Mesendoderm (in vitro differentiated cells): ENCODE data around the gene ARHGAP9.

ENCODE experiments used
- DNase-seq: peaks from one replicate; pipeline ENCODE4 v3.0.0; 2013
- H2AK5ac ChIP-seq: 2 replicates; pipeline ENCODE4 v1.6.1; 2013; ENCODE audit warnings: low read length, inconsistent platforms
- H2BK120ac ChIP-seq: 2 replicates; pipeline ENCODE4 v1.6.1; 2013; ENCODE audit warnings: low read depth, mild to moderate bottlenecking, low read length, moderate library complexity, mixed read lengths
- H2BK15ac ChIP-seq: replicated peaks from 2 replicates; pipeline ENCODE4 v1.6.1; 2013; ENCODE audit warnings: low read depth, mild to moderate bottlenecking, moderate library complexity
- H2BK5ac ChIP-seq: 2 replicates; pipeline ENCODE4 v1.6.1; 2013; ENCODE audit warnings: low read length, inconsistent platforms
- H3K18ac ChIP-seq: 2 replicates; pipeline ENCODE4 v1.6.1; 2013; ENCODE audit warnings: mild to moderate bottlenecking, low read length, mixed read lengths
- H3K23ac ChIP-seq: one replicate; pipeline ENCODE4 v1.6.1; 2013; ENCODE audit warnings: low read length
- H3K27ac ChIP-seq: 2 replicates; pipeline ENCODE4 v1.5.1; 2013; ENCODE audit warnings: low read depth, mild to moderate bottlenecking, inconsistent platforms, low read length, moderate library complexity
- H3K27me3 ChIP-seq: 2 replicates; pipeline ENCODE4 v1.6.1; 2013; ENCODE audit warnings: low read length, control low read depth, mild to moderate bottlenecking, inconsistent platforms; ENCODE audit not compliant: insufficient read depth, poor library complexity
- H3K36me3 ChIP-seq: 2 replicates; pipeline ENCODE4 v1.6.1; 2013; ENCODE audit warnings: low read length, inconsistent platforms; ENCODE audit not compliant: control insufficient read depth, insufficient read depth
- H3K4ac ChIP-seq: one replicate; pipeline ENCODE4 v1.6.1; 2013; ENCODE audit warnings: low read depth, mild to moderate bottlenecking, low read length, moderate library complexity
- H3K4me1 ChIP-seq: 2 replicates; pipeline ENCODE4 v1.6.1; 2013; ENCODE audit warnings: low read depth, low read length, inconsistent platforms; ENCODE audit not compliant: control insufficient read depth
- H3K4me2 ChIP-seq: 2 replicates; pipeline ENCODE4 v1.6.1; 2013; ENCODE audit warnings: low read length
- H3K4me3 ChIP-seq: 2 replicates; pipeline ENCODE4 v1.5.1; 2013; ENCODE audit warnings: mild to moderate bottlenecking, low read length
- H3K56ac ChIP-seq: one replicate; pipeline ENCODE4 v1.6.1; 2013; ENCODE audit warnings: low read length
- H3K79me1 ChIP-seq: 2 replicates; pipeline ENCODE4 v1.6.1; 2013; ENCODE audit warnings: low read length, inconsistent platforms
- H3K79me2 ChIP-seq: 2 replicates; pipeline ENCODE4 v1.6.1; 2013; ENCODE audit warnings: mild to moderate bottlenecking, low read length; ENCODE audit not compliant: control insufficient read depth, insufficient read depth
- H3K9ac ChIP-seq: 2 replicates; pipeline ENCODE4 v1.6.1; 2013; ENCODE audit warnings: low read length, inconsistent platforms
- H4K5ac ChIP-seq: one replicate; pipeline ENCODE4 v1.6.1; 2013; ENCODE audit warnings: low read length
- H4K8ac ChIP-seq: one replicate; pipeline ENCODE4 v1.6.1; 2013; ENCODE audit warnings: low read depth, mild to moderate bottlenecking, control low read depth, low read length, moderate library complexity
- WGBS: extraction: QIAGEN DNeasy Blood & Tissue Kit; methylation state at CpG from one replicate; pipeline ENCODE4 v1.1.7; 2013; ENCODE audit warnings: low lambda C conversion rate, missing lambda C conversion rate; ENCODE audit not compliant: insufficient coverage; ENCODE audit errors: extremely low coverage; 5-methylcytosine and 5-hydroxymethylcytosine counted together

Gene ARHGAP9

DNA sequence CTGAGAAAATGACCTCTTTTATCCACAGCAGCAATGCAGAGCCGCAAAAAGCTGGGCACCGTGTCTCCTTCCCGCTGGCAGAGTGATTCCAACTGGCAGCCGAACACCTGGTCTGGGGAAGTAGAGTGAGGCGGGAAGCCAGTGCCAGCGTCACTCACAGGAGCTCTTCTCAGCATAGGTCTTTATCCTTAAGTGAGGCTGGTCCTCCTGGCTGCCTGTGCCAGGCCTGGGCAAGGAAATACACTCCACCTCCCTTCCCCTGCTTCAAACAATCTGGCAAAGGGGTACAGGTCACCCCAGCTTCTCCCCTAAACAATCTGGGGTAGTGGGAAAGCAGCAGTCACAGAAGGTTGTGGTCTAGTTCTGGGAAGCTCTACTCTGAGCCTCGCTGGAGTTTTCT, 4.8 kb downstream of the ARHGAP9 start:
- no peak overlapping the region for H3K4me3 ChIP-seq
- H3K18ac ChIP-seq = no peak overlapping the region
- H3K56ac ChIP-seq = no peak overlapping the region
- peak overlapping the region; percentile 59 for H3K4me2 ChIP-seq
- H2BK120ac ChIP-seq = no peak overlapping the region
- no peak overlapping the region for H3K23ac ChIP-seq
- DNase-seq = no peak
- H3K79me1 ChIP-seq = no peaks in the 10 kb centered on the region
- no peak overlapping the region for H4K5ac ChIP-seq
- H3K27me3 ChIP-seq = peaks cover 25% of the 10 kb centered on the region
- WGBS = no CpG with 5 or more reads among the region's 7 CpGs
- no peak overlapping the region for H4K8ac ChIP-seq
- peaks cover 8% of the 10 kb centered on the region for H3K4me1 ChIP-seq
- no peak overlapping the region for H3K9ac ChIP-seq
- no peak overlapping the region for H3K27ac ChIP-seq
- H2BK15ac ChIP-seq = no peak overlapping the region
- no peak overlapping the region for H2BK5ac ChIP-seq
- no peak overlapping the region for H2AK5ac ChIP-seq
- no peaks in the 10 kb centered on the region for H3K79me2 ChIP-seq
- H3K4ac ChIP-seq = no peak overlapping the region
- H3K36me3 ChIP-seq = no peaks in the 10 kb centered on the region

DNA sequence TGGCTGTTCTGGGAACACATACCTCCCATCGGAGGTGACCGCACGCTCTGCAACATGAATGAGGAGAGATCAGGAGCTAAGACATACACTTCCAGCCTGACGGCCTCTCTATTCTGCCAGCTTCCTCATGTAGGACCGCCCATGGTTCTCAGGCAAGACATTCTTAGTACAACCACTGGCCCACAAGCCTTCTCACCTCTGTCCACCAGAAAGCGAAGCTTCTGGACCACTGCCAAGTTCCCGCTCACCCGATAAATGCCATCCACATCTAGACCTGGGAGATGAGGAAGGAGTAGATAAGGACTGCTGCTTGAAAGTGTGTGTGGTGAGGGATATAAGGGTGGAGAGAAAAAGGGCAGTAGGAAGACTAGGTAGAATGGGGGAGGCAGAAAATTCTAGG, 5.2 kb downstream of the ARHGAP9 start:
- WGBS = no CpG with 5 or more reads among the region's 8 CpGs
- no peak overlapping the region for H2BK15ac ChIP-seq
- DNase-seq = no peak
- H3K56ac ChIP-seq = no peak overlapping the region
- H2BK120ac ChIP-seq = no peak overlapping the region
- no peak overlapping the region for H3K4me3 ChIP-seq
- no peak overlapping the region for H3K27ac ChIP-seq
- no peak overlapping the region for H3K23ac ChIP-seq
- no peak overlapping the region for H2BK5ac ChIP-seq
- H4K8ac ChIP-seq = no peak overlapping the region
- H3K27me3 ChIP-seq = peaks cover 25% of the 10 kb centered on the region
- H3K79me2 ChIP-seq = no peaks in the 10 kb centered on the region
- peaks cover 8% of the 10 kb centered on the region for H3K4me1 ChIP-seq
- H3K4me2 ChIP-seq = no peak overlapping the region
- H3K9ac ChIP-seq = no peak overlapping the region
- H4K5ac ChIP-seq = no peak overlapping the region
- H3K4ac ChIP-seq = no peak overlapping the region
- H2AK5ac ChIP-seq = no peak overlapping the region
- no peaks in the 10 kb centered on the region for H3K79me1 ChIP-seq
- no peaks in the 10 kb centered on the region for H3K36me3 ChIP-seq
- no peak overlapping the region for H3K18ac ChIP-seq

DNA sequence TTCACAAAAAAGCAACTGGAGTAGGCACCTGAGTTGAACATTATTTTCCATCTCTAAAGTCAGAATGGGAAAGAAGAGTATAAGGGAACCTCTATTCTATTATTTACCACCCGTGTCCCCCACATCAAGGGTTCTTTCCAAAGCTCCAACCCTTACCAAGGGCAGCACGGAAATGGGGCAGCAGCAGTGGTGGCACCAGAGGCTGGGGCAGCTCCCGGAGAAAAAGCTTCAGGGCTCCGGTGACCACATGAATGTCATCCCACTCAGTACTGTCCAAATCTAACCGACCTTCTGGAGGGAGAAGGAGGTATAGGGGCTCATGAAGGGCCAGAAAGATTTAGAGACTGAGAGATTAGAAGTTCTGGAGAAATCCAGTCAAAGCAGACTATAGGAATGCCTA, 5.8 kb downstream of the ARHGAP9 start:
- WGBS = no CpG with 5 or more reads among the region's 5 CpGs
- DNase-seq = no peak

DNA sequence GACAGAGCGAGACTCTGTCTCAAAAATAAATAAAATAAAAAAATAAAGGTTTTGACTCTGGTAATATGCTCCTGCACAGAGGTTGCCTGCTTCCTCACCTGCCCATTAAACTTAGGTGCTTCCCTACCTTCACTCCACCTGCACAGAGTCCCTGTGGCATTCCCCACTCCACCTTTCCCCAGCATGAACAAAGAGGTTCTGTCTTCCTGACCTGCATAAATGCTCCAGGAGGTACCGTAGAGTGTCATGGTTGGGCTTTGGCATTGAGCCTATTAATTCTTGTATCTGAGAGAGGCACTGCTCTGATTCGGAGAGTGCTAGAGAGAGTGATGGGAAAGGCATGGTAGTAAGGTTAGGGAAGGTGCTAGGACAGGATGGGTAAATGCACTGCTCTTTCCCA, 6.3 kb downstream of the ARHGAP9 start:
- H3K4me2 ChIP-seq = no peak overlapping the region
- no peak overlapping the region for H4K5ac ChIP-seq
- H3K18ac ChIP-seq = no peak overlapping the region
- no peak overlapping the region for H3K9ac ChIP-seq
- H2AK5ac ChIP-seq = no peak overlapping the region
- H2BK120ac ChIP-seq = no peak overlapping the region
- H3K4me3 ChIP-seq = no peak overlapping the region
- no CpG with 5 or more reads among the region's 3 CpGs for WGBS
- H2BK5ac ChIP-seq = no peak overlapping the region
- no peak overlapping the region for H2BK15ac ChIP-seq
- H3K4me1 ChIP-seq = peaks cover 8% of the 10 kb centered on the region
- H3K27ac ChIP-seq = no peak overlapping the region
- H3K36me3 ChIP-seq = no peaks in the 10 kb centered on the region
- H3K4ac ChIP-seq = no peak overlapping the region
- peaks cover 25% of the 10 kb centered on the region for H3K27me3 ChIP-seq
- no peak overlapping the region for H3K23ac ChIP-seq
- H3K56ac ChIP-seq = no peak overlapping the region
- H3K79me2 ChIP-seq = no peaks in the 10 kb centered on the region
- H3K79me1 ChIP-seq = no peaks in the 10 kb centered on the region
- no peak for DNase-seq
- H4K8ac ChIP-seq = no peak overlapping the region

More for the DNA sequence above, 5.8 kb downstream of the ARHGAP9 start:
- no peak overlapping the region for H3K23ac ChIP-seq
- H2BK15ac ChIP-seq = no peak overlapping the region
- H3K27ac ChIP-seq = no peak overlapping the region
- H4K5ac ChIP-seq = no peak overlapping the region
- peaks cover 25% of the 10 kb centered on the region for H3K27me3 ChIP-seq
- no peak overlapping the region for H3K56ac ChIP-seq
- H3K9ac ChIP-seq = no peak overlapping the region
- H3K79me2 ChIP-seq = no peaks in the 10 kb centered on the region
- H3K4ac ChIP-seq = no peak overlapping the region
- no peak overlapping the region for H4K8ac ChIP-seq
- no peak overlapping the region for H3K4me3 ChIP-seq
- no peak overlapping the region for H3K4me2 ChIP-seq
- H3K79me1 ChIP-seq = no peaks in the 10 kb centered on the region
- H2BK5ac ChIP-seq = no peak overlapping the region
- peaks cover 8% of the 10 kb centered on the region for H3K4me1 ChIP-seq
- no peaks in the 10 kb centered on the region for H3K36me3 ChIP-seq
- H3K18ac ChIP-seq = no peak overlapping the region
- H2AK5ac ChIP-seq = no peak overlapping the region
- no peak overlapping the region for H2BK120ac ChIP-seq

DNA sequence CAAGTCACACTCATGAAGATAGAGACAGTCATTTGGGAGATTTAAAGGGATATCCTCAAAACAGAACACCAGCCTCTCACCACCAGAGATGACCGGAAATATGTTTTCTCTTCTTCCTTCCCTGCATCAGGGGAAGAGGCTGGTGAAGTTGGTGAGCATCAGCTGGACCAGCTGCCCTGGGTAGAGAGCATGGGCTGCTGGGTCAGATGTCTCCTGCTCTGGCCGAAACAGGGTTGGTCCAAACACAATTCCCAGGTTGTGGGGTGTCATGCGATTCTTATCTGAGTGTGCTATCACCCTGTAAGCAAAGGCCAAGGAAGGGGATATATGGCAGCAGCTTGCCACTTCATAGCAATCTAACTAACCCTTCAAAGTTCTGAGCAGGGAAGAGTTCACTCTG, 7.3 kb downstream of the ARHGAP9 start:
- no peak for DNase-seq
- H2BK120ac ChIP-seq = no peak overlapping the region
- no peak overlapping the region for H3K4ac ChIP-seq
- H3K4me3 ChIP-seq = no peak overlapping the region
- H4K5ac ChIP-seq = no peak overlapping the region
- H3K4me1 ChIP-seq = peaks cover under 1% of the 10 kb centered on the region
- H2BK5ac ChIP-seq = no peak overlapping the region
- H3K4me2 ChIP-seq = no peak overlapping the region
- H3K18ac ChIP-seq = no peak overlapping the region
- no peaks in the 10 kb centered on the region for H3K79me1 ChIP-seq
- peaks cover 25% of the 10 kb centered on the region for H3K27me3 ChIP-seq
- H2BK15ac ChIP-seq = no peak overlapping the region
- H3K56ac ChIP-seq = no peak overlapping the region
- no peak overlapping the region for H3K9ac ChIP-seq
- H3K36me3 ChIP-seq = no peaks in the 10 kb centered on the region
- WGBS = no CpG with 5 or more reads among the region's 3 CpGs
- H3K27ac ChIP-seq = no peak overlapping the region
- no peak overlapping the region for H2AK5ac ChIP-seq
- H3K23ac ChIP-seq = no peak overlapping the region
- H4K8ac ChIP-seq = no peak overlapping the region
- H3K79me2 ChIP-seq = no peaks in the 10 kb centered on the region

DNA sequence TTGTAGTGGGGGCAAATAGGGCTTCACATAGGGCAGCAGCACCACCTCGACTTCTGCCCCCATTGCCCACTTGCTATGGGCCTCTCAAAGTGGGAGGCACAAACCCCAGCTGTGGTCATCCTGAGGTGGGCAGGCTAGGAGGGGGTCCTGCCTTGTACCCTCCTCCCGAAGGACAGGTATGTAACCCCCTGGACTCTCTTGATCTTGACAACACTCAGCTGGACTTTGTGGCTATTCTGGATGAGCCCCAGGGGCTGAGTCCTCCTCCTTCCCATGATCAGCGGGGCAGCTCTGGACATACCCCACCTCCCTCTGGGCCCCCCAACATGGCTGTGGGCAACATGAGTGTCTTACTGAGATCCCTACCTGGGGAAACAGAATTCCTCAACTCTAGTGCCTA, 8.0 kb downstream of the ARHGAP9 start:
- Histone ChIP-seq H3K79me1 (no peaks in the 10 kb centered on the region), H4K8ac (no peak overlapping the region), H3K18ac (no peak overlapping the region), H3K23ac (no peak overlapping the region), H2BK15ac (no peak overlapping the region), H2BK120ac (no peak overlapping the region), H3K27ac (no peak overlapping the region), H3K4me3 (no peak overlapping the region), H3K4me1 (no peaks in the 10 kb centered on the region), H3K79me2 (no peaks in the 10 kb centered on the region), H3K36me3 (no peaks in the 10 kb centered on the region), H3K4ac (no peak overlapping the region), H3K9ac (no peak overlapping the region), H2AK5ac (no peak overlapping the region), H2BK5ac (no peak overlapping the region), H4K5ac (no peak overlapping the region), H3K4me2 (no peak overlapping the region), H3K27me3 (peaks cover 25% of the 10 kb centered on the region), H3K56ac (no peak overlapping the region)
- WGBS = no CpG with 5 or more reads among the region's 3 CpGs
- DNase-seq = no peak
